Stomach (tissue), 4 donors: ENCODE measurements around the gene MLIP.

Experiments used
- POLR2A ChIP-seq, 4 donors: fragments of 450-650 bp; IDR thresholded peaks; one replicate each; pipeline ENCODE4 v1.6.1; 2016; ENCODE audit warnings: antibody characterized with exemption in 4 of 4, control low read depth in 2 of 4, mild to moderate bottlenecking in 1 of 4, moderate library complexity in 1 of 4
- TF ChIP-seq, protein P1 (sequence below), 7 experiments: fragments of 450-650 bp in 4 of 7; fragments of 200-600 bp in 3 of 7; sonication (generic) in 3 of 7; IDR thresholded peaks; one replicate each; pipeline ENCODE4 v1.5.1; 2016 to 2019; ENCODE audit warnings: antibody characterized with exemption in 7 of 7, control low read depth in 2 of 7, mild to moderate bottlenecking in 1 of 7

DNA sequence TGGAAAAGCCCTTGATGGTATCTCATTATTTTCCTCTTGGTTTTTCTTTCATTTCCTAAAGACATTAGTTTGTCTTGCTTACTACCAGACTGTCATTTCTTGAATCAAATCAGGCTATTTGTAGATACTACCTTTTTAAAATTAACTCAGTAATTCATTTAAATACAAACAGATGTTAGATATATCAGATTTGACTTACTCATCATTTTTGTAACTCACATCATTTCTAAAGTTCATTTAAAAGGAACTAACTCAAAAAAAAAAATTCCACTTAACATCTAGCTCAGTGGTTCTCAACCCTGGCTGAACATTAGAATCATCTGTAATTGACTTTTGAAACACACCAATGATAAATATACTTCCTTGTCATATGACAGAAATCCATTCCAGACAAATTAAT lies 148.8 kb downstream of the MLIP start:
- TF ChIP-seq, protein P1, sequence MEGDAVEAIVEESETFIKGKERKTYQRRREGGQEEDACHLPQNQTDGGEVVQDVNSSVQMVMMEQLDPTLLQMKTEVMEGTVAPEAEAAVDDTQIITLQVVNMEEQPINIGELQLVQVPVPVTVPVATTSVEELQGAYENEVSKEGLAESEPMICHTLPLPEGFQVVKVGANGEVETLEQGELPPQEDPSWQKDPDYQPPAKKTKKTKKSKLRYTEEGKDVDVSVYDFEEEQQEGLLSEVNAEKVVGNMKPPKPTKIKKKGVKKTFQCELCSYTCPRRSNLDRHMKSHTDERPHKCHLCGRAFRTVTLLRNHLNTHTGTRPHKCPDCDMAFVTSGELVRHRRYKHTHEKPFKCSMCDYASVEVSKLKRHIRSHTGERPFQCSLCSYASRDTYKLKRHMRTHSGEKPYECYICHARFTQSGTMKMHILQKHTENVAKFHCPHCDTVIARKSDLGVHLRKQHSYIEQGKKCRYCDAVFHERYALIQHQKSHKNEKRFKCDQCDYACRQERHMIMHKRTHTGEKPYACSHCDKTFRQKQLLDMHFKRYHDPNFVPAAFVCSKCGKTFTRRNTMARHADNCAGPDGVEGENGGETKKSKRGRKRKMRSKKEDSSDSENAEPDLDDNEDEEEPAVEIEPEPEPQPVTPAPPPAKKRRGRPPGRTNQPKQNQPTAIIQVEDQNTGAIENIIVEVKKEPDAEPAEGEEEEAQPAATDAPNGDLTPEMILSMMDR (IDR thresholded peaks at IDR 0.05) = no peak
- TF ChIP-seq POLR2A (IDR thresholded peaks at IDR 0.05) = no peak
